Measurements from ENCODE around the gene MBOAT2. TPM values are rescaled to one million over a fixed set of nuclear protein-coding genes. Genes with fewer than 3 reads are reported as not detected.

MBOAT2 gene
- total and polyA plus RNA-seq, 2 donors (not counting 1 experiment from before 2014, with no cell fraction given), result 0.24 to 1.3 TPM

DNA sequence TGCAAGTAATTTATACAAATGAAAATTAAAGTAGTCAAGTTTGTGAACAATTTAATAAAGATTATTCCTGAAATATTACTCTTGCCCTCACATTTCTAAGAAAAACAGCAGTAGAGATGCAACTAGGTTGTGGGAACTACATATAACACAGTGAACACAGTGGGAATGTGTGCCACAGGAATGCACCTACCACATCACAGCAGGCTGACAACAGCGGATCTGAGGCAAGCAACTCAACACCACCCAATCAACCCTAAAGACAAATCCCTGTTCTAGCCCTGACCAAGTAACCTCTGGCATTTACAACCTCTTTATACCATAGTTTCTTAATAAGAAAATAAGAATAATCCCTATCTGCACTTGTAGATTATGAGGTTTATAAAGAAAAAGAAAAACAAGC is 23.4 kb downstream of the MBOAT2 start:
- ChIA-PET POLR2A (no interaction called here), CTCF (no interaction called here)
- TF ChIP-seq, protein P1, sequence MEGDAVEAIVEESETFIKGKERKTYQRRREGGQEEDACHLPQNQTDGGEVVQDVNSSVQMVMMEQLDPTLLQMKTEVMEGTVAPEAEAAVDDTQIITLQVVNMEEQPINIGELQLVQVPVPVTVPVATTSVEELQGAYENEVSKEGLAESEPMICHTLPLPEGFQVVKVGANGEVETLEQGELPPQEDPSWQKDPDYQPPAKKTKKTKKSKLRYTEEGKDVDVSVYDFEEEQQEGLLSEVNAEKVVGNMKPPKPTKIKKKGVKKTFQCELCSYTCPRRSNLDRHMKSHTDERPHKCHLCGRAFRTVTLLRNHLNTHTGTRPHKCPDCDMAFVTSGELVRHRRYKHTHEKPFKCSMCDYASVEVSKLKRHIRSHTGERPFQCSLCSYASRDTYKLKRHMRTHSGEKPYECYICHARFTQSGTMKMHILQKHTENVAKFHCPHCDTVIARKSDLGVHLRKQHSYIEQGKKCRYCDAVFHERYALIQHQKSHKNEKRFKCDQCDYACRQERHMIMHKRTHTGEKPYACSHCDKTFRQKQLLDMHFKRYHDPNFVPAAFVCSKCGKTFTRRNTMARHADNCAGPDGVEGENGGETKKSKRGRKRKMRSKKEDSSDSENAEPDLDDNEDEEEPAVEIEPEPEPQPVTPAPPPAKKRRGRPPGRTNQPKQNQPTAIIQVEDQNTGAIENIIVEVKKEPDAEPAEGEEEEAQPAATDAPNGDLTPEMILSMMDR (IDR thresholded peaks at IDR 0.05), result no peak
- TF ChIP-seq EZH2 (IDR thresholded peaks at IDR 0.05; ENCODE audit: borderline replicate concordance, insufficient read depth, low read depth, low read length, poor library complexity, severe bottlenecking), result no peak
- WGBS (ENCODE audit: insufficient coverage), result 100% methylated on average over 1 of the region's 1 CpG
- Histone ChIP-seq H3K79me2 (ENCODE audit: control insufficient read depth, insufficient read depth, low read length) (no peaks in the 10 kb centered on the region), H3K9me3 (ENCODE audit: control extremely low read depth in 1 of 3, control insufficient read depth in 2 of 3, insufficient read depth in 1 of 3, low read length in 2 of 3) (no peaks in the 10 kb centered on the region), H3K27me3 (replicated peaks in 1 of 4; ENCODE audit: control extremely low read depth in 1 of 4, control insufficient read depth in 3 of 4, insufficient read depth in 4 of 4, low read length in 3 of 4) (no peaks in the 10 kb centered on the region), H4K20me1 (ENCODE audit: control insufficient read depth, insufficient read depth, low read length, poor library complexity, severe bottlenecking) (no peaks in the 10 kb centered on the region), H3K36me3 (replicated peaks in 1 of 2; ENCODE audit: control extremely low read depth in 1 of 2, control insufficient read depth in 1 of 2, extremely low read depth in 1 of 2, insufficient read depth in 2 of 2, low read length in 1 of 2) (no peaks in the 10 kb centered on the region), H2AFZ (ENCODE audit: insufficient read depth, low read depth, low read length, poor library complexity, severe bottlenecking) (no peak overlapping the region), H3K4me2 (replicated peaks; ENCODE audit: low read depth, low read length, poor library complexity, severe bottlenecking) (no peak overlapping the region), H3K4me1 (ENCODE audit: control insufficient read depth in 2 of 2, insufficient read depth in 2 of 2, low read length in 2 of 2) (peaks cover 6 to 11% of the 10 kb centered on the region in 2 donors), H3K27ac (ENCODE audit: low read length in 2 of 2) (no peak overlapping the region), H3K4me3 (ENCODE audit: control extremely low read depth in 1 of 5, extremely low read depth in 1 of 5, insufficient read depth in 1 of 5, low read depth in 2 of 5, low read length in 4 of 5) (no peak overlapping the region), H3K9ac (ENCODE audit: low read length) (no peak overlapping the region)
- H3K9me3 Mint-ChIP-seq (ENCODE audit: insufficient read depth), result no peaks in the 10 kb centered on the region
- no peak overlapping the region for H3K4me3 Mint-ChIP-seq
- DNase-seq (no peak), ATAC-seq (ENCODE audit: low read depth) (no peak)
- H3K4me1 Mint-ChIP-seq, result peaks cover 12% of the 10 kb centered on the region
- intact Hi-C loops (cut with micrococcal nuclease), result no loop called here
- H3K27me3 Mint-ChIP-seq, result no peaks in the 10 kb centered on the region
- no peak overlapping the region for H3K27ac Mint-ChIP-seq

DNA sequence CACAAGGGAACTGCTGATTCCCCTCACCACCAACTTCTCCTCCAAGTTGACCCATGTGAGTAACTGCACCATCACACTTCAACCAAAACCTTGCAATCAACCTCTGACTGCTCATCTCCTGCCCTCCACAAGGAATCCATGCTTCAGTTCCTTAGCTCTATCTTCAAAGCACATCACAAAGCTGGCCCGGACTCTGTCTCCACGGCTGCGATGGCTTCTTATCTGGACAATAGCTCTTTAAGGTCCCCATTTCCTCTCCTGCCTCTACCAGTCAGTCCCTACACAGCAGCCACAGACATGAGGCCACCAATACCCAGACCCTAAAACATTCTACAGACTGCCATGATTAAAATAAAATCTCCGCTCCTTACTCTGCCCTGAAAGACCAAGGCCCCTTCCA is 25.7 kb downstream of the MBOAT2 start:
- intact Hi-C loops (cut with micrococcal nuclease), result no loop called here
- TF ChIP-seq, protein P1 (IDR thresholded peaks at IDR 0.05), result no peak
- no peak for TF ChIP-seq EZH2 (IDR thresholded peaks at IDR 0.05; ENCODE audit: borderline replicate concordance, insufficient read depth, low read depth, low read length, poor library complexity, severe bottlenecking)
- Histone ChIP-seq H4K20me1 (ENCODE audit: control insufficient read depth, insufficient read depth, low read length, poor library complexity, severe bottlenecking) (no peaks in the 10 kb centered on the region), H3K4me1 (ENCODE audit: control insufficient read depth in 2 of 2, insufficient read depth in 2 of 2, low read length in 2 of 2) (peaks cover 0 to 4% of the 10 kb centered on the region in 2 donors), H2AFZ (ENCODE audit: insufficient read depth, low read depth, low read length, poor library complexity, severe bottlenecking) (no peak overlapping the region), H3K79me2 (ENCODE audit: control insufficient read depth, insufficient read depth, low read length) (no peaks in the 10 kb centered on the region), H3K27ac (ENCODE audit: low read length in 2 of 2) (no peak overlapping the region), H3K9me3 (ENCODE audit: control extremely low read depth in 1 of 3, control insufficient read depth in 2 of 3, insufficient read depth in 1 of 3, low read length in 2 of 3) (no peaks in the 10 kb centered on the region), H3K4me2 (replicated peaks; ENCODE audit: low read depth, low read length, poor library complexity, severe bottlenecking) (no peak overlapping the region), H3K9ac (ENCODE audit: low read length) (no peak overlapping the region), H3K27me3 (replicated peaks in 1 of 4; ENCODE audit: control extremely low read depth in 1 of 4, control insufficient read depth in 3 of 4, insufficient read depth in 4 of 4, low read length in 3 of 4) (no peaks in the 10 kb centered on the region), H3K36me3 (replicated peaks in 1 of 2; ENCODE audit: control extremely low read depth in 1 of 2, control insufficient read depth in 1 of 2, extremely low read depth in 1 of 2, insufficient read depth in 2 of 2, low read length in 1 of 2) (no peaks in the 10 kb centered on the region), H3K4me3 (ENCODE audit: control extremely low read depth in 1 of 5, extremely low read depth in 1 of 5, insufficient read depth in 1 of 5, low read depth in 2 of 5, low read length in 4 of 5) (no peak overlapping the region)
- ChIA-PET CTCF (no interaction called here), POLR2A (no interaction called here)
- H3K4me1 Mint-ChIP-seq, result peaks cover 2% of the 10 kb centered on the region
- H3K27me3 Mint-ChIP-seq, result no peaks in the 10 kb centered on the region
- H3K9me3 Mint-ChIP-seq (ENCODE audit: insufficient read depth), result no peaks in the 10 kb centered on the region
- H3K27ac Mint-ChIP-seq, result no peak overlapping the region
- ATAC-seq (ENCODE audit: low read depth) (no peak), DNase-seq (no peak)
- 96% methylated on average over 4 of the region's 4 CpGs for WGBS (ENCODE audit: insufficient coverage)
- no peak overlapping the region for H3K4me3 Mint-ChIP-seq

Measured in B cell (primary cell).